SK-N-SH treated with all-trans-retinoic acid at 6 μM for 48 hours (cell line): ENCODE data around the gene SSU72.
"Not testable (repeated sequence)": the region's sequence is repeated elsewhere in the genome, so short reads cannot be mapped to it uniquely, and the experiment has no call there.

Source experiments
- ARNTL ChIP-seq: fragments of 450-650 bp; formaldehyde crosslinking; IDR thresholded peaks from 2 replicates; pipeline ENCODE4 v1.5.0; 2020; ENCODE audit warnings: low read depth, mild to moderate bottlenecking, moderate library complexity, borderline replicate concordance
- BACH2 ChIP-seq: fragments of 250-450 bp; sonication (Bioruptor Pico); IDR thresholded peaks from 2 replicates; pipeline ENCODE4 v1.9.0; 2021; ENCODE audit warnings: mild to moderate bottlenecking, borderline replicate concordance
- CREB5 ChIP-seq: fragments of 250-450 bp; sonication (Bioruptor Pico); IDR thresholded peaks from 2 replicates; pipeline ENCODE4 v1.5.1; 2020; ENCODE audit warnings: low read depth, mild to moderate bottlenecking, moderate library complexity
- CSDC2 ChIP-seq: fragments of 250-450 bp; sonication (Bioruptor Pico); IDR thresholded peaks from 2 replicates; pipeline ENCODE4 v1.5.0; 2020; ENCODE audit warnings: mild to moderate bottlenecking, moderate library complexity
- CSRNP3 ChIP-seq: fragments of 250-450 bp; sonication (Bioruptor Pico); IDR thresholded peaks from 2 replicates; pipeline ENCODE4 v1.5.1; 2021; ENCODE audit warnings: mild to moderate bottlenecking, moderate library complexity
- GLIS3 ChIP-seq: fragments of 250-450 bp; sonication (Bioruptor Pico); IDR thresholded peaks from 2 replicates; pipeline ENCODE4 v1.5.0; 2020; ENCODE audit warnings: mild to moderate bottlenecking, moderate library complexity
- ISL1 ChIP-seq: fragments of 250-450 bp; sonication (Bioruptor Pico); IDR thresholded peaks from 2 replicates; pipeline ENCODE4 v2.1.2; 2022; ENCODE audit warnings: mild to moderate bottlenecking, moderate library complexity
- OSR1 ChIP-seq: fragments of 250-450 bp; sonication (Bioruptor Pico); IDR thresholded peaks from 2 replicates; pipeline ENCODE4 v1.8.0; 2022; ENCODE audit warnings: moderate library complexity, mild to moderate bottlenecking, inconsistent platforms
- PATZ1 ChIP-seq: fragments of 250-450 bp; sonication (Bioruptor Pico); IDR thresholded peaks from 2 replicates; pipeline ENCODE4 v1.8.0; 2020; ENCODE audit warnings: mild to moderate bottlenecking, moderate library complexity, borderline replicate concordance
- SNAI2 ChIP-seq: fragments of 250-450 bp; sonication (Bioruptor Pico); IDR thresholded peaks from 2 replicates; pipeline ENCODE4 v1.5.0; 2020; ENCODE audit warnings: mild to moderate bottlenecking, moderate library complexity
- TCF4 ChIP-seq: fragments of 250-450 bp; sonication (Bioruptor Pico); IDR thresholded peaks from 2 replicates; pipeline ENCODE4 v1.8.0; 2021; ENCODE audit warnings: mild to moderate bottlenecking, moderate library complexity, borderline replicate concordance
- TOX ChIP-seq: fragments of 250-450 bp; sonication (Bioruptor Pico); IDR thresholded peaks from 2 replicates; pipeline ENCODE4 v1.8.0; 2021; ENCODE audit warnings: mild to moderate bottlenecking, moderate library complexity, borderline replicate concordance
- ZNF8 ChIP-seq: fragments of 450-650 bp; formaldehyde crosslinking; IDR thresholded peaks from 2 replicates; pipeline ENCODE4 v1.5.0; 2020; ENCODE audit warnings: mild to moderate bottlenecking, moderate library complexity

DNA sequence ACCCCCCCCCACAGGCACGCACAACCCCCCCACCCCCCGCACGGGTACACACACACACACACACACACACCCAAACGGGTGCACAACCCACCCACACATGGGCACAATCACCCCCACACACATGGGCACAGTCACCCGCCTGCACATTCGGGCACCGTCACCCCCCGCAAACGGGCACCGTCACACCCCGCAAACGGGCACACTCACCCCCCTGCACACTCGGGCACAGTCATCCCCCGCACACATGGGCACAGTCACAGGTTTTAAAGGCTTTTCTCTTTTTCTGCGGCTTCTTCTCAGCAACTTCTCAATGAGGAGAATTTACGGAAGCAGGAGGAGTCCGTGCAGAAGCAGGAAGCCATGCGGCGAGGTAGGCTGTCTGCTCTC lies 56.0 kb downstream of the SSU72 start:
- TF ChIP-seq TCF4; SNAI2; CSRNP3; PATZ1 (CRISPR knock-in tag); ISL1; BACH2 (CRISPR knock-in tag); GLIS3 (CRISPR knock-in tag); OSR1 (CRISPR knock-in tag); ZNF8 (CRISPR knock-in tag); CREB5; CSDC2 (CRISPR knock-in tag); TOX; ARNTL (CRISPR knock-in tag): not testable (repeated sequence)
